ENCODE measurements around the gene CORO2B. TPM values are rescaled to one million over a fixed set of nuclear protein-coding genes. Genes with fewer than 3 reads are reported as not detected.

The CORO2B gene
- total RNA-seq, 2 donors from 2014 or later, result 4.3 to 8.5 TPM

DNA sequence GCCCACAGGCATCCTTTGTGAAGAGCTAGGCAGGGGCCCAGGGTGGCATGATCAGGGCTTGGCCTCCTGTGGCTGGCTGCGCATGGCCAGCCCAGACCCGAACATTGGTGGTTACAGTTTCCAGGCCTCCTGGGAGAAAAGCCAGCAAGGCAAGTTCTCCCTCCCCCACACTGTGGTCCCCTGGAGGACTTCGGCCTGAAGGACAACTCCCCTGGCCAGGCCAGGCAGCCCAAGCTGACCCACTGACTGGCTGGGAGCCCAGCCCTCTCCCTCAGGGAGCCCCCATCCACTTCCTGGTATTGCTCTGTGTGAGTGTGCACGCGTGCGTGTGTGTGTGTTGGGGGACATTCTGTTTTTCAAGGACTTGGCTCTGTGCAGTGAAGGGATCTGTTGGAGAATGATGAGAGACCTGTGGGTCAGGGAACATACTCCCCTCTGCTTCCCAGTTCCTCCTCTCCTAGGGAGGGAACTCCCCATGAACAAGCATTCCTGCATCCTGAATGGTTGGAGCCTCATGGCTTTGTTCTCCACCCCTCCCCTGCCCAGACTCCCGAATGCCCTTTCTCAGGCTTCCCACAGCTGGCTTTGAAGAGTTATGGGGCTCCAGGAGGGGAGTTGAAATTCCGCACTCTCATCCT, 29.5 kb downstream of the CORO2B start:
- ATAC-seq (ENCODE audit: insufficient number of reproducible peaks, low FRiP score, low read depth) (no peak), DNase-seq (ENCODE audit: low spot score) (peak; percentile 61)
- H3K4me1 ChIP-seq (ENCODE audit: control insufficient read depth in 1 of 2, low read depth in 2 of 2), result peaks cover 15 to 35% of the 10 kb centered on the region in 2 donors
- H3K9me3 ChIP-seq, result no peaks in the 10 kb centered on the region
- H3K4me3 ChIP-seq, result no peak overlapping the region
- H3K36me3 ChIP-seq, result no peaks in the 10 kb centered on the region
- TF ChIP-seq, protein P1, sequence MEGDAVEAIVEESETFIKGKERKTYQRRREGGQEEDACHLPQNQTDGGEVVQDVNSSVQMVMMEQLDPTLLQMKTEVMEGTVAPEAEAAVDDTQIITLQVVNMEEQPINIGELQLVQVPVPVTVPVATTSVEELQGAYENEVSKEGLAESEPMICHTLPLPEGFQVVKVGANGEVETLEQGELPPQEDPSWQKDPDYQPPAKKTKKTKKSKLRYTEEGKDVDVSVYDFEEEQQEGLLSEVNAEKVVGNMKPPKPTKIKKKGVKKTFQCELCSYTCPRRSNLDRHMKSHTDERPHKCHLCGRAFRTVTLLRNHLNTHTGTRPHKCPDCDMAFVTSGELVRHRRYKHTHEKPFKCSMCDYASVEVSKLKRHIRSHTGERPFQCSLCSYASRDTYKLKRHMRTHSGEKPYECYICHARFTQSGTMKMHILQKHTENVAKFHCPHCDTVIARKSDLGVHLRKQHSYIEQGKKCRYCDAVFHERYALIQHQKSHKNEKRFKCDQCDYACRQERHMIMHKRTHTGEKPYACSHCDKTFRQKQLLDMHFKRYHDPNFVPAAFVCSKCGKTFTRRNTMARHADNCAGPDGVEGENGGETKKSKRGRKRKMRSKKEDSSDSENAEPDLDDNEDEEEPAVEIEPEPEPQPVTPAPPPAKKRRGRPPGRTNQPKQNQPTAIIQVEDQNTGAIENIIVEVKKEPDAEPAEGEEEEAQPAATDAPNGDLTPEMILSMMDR (IDR thresholded peaks at IDR 0.05), result no peak
- H3K27me3 ChIP-seq (replicated peaks; ENCODE audit: insufficient read depth), result no peaks in the 10 kb centered on the region
- H3K27ac ChIP-seq, result peak overlapping the region; percentile 49 to 85

DNA sequence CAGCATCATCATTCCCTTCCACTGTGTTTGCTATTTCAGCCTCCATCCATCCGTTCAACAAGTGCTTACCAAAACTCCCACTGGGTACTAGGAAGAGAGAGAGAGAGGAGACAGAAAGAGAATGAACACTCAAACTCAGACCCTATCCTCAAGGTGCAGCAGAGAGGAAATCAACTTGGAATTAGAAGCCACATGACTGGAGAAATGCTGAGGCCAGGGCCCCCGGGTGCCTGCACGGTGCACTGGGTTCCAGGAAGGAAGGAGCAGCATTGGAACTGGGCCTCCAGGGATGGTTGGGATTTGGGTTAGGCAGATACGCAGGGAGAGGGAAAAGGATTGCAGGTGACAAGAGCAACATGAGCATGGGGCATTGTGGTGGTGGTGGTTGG, 30.0 kb downstream of the CORO2B start:
- TF ChIP-seq, protein P1 (IDR thresholded peaks at IDR 0.05), result no peak
- no peaks in the 10 kb centered on the region for H3K9me3 ChIP-seq
- H3K4me1 ChIP-seq (ENCODE audit: control insufficient read depth in 1 of 2, low read depth in 2 of 2), result peaks cover 15 to 35% of the 10 kb centered on the region in 2 donors
- DNase-seq (ENCODE audit: low spot score) (no peak), ATAC-seq (ENCODE audit: insufficient number of reproducible peaks, low FRiP score, low read depth) (no peak)
- no peaks in the 10 kb centered on the region for H3K36me3 ChIP-seq
- peak overlapping the region; percentile 49 to 85 for H3K27ac ChIP-seq
- H3K4me3 ChIP-seq, result no peak overlapping the region
- H3K27me3 ChIP-seq (replicated peaks; ENCODE audit: insufficient read depth), result no peaks in the 10 kb centered on the region

DNA sequence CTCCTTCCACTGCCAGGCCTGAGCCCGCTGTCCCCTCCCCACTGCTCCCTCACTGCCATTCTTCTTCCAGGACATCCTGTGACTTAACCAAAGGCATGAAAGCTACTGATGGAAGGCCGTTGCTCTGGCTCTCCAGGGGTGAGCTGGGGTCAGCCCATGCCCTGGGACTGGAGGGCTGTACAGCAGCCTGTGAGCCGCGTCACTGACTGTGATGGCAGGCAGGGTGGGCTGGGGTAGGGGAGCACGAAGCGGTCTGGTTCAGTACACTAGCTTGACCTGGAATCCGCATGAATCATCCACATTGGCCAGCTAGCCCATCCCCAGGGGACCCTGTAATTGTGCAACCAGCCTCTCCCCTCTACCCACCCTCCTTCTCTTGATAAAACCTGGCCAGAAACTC, 30.8 kb downstream of the CORO2B start:
- no peaks in the 10 kb centered on the region for H3K36me3 ChIP-seq
- no peaks in the 10 kb centered on the region for H3K9me3 ChIP-seq
- ATAC-seq (ENCODE audit: insufficient number of reproducible peaks, low FRiP score, low read depth), result peak; percentile 23
- H3K4me3 ChIP-seq, result no peak overlapping the region
- DNase-seq (ENCODE audit: low spot score), result peak; percentile 77
- H3K27ac ChIP-seq, result peak overlapping the region; percentile 49 to 85
- peaks cover 15 to 35% of the 10 kb centered on the region in 2 donors for H3K4me1 ChIP-seq (ENCODE audit: control insufficient read depth in 1 of 2, low read depth in 2 of 2)
- TF ChIP-seq, protein P1 (IDR thresholded peaks at IDR 0.05), result no peak
- no peaks in the 10 kb centered on the region for H3K27me3 ChIP-seq (replicated peaks; ENCODE audit: insufficient read depth)

GRCh38 chr15:68610825-68611224, 32.0 kb downstream of the CORO2B start:
- Histone ChIP-seq H3K27me3 (replicated peaks; ENCODE audit: insufficient read depth) (no peaks in the 10 kb centered on the region), H3K36me3 (no peaks in the 10 kb centered on the region), H3K4me1 (ENCODE audit: control insufficient read depth in 1 of 2, low read depth in 2 of 2) (peaks cover 15 to 32% of the 10 kb centered on the region in 2 donors), H3K27ac (peak overlapping the region; percentile 44 to 49), H3K9me3 (no peaks in the 10 kb centered on the region), H3K4me3 (no peak overlapping the region)
- DNase-seq (ENCODE audit: low spot score) (no peak), ATAC-seq (ENCODE audit: insufficient number of reproducible peaks, low FRiP score, low read depth) (no peak)
- TF ChIP-seq, protein P1 (IDR thresholded peaks at IDR 0.05), result no peak

- no peaks in the 10 kb centered on the region for H3K36me3 ChIP-seq
- no peak overlapping the region for H3K27ac ChIP-seq
- no peak overlapping the region for H3K4me3 ChIP-seq
- TF ChIP-seq, protein P1 (IDR thresholded peaks at IDR 0.05), result no peak
- no peaks in the 10 kb centered on the region for H3K9me3 ChIP-seq
- H3K27me3 ChIP-seq (replicated peaks; ENCODE audit: insufficient read depth), result no peaks in the 10 kb centered on the region
- no peak for ATAC-seq (ENCODE audit: insufficient number of reproducible peaks, low FRiP score, low read depth)
- peaks cover 15 to 28% of the 10 kb centered on the region in 2 donors for H3K4me1 ChIP-seq (ENCODE audit: control insufficient read depth in 1 of 2, low read depth in 2 of 2)
- DNase-seq (ENCODE audit: low spot score), result no peak
Measured at GRCh38 chr15:68612503-68612902, 33.7 kb downstream of the CORO2B start.
